Ramos (cell line): ENCODE results near the gene WWP2.

Experiments used
- in situ Hi-C: fragments of 300-500 bp; cut with MboI; formaldehyde crosslinking; loops from one replicate; pipeline ENCODE4 v1.14.3; 2022; ENCODE audit warnings: low sequenced_read_pairs; ENCODE audit not compliant: unreplicated experiment

Gene WWP2

DNA sequence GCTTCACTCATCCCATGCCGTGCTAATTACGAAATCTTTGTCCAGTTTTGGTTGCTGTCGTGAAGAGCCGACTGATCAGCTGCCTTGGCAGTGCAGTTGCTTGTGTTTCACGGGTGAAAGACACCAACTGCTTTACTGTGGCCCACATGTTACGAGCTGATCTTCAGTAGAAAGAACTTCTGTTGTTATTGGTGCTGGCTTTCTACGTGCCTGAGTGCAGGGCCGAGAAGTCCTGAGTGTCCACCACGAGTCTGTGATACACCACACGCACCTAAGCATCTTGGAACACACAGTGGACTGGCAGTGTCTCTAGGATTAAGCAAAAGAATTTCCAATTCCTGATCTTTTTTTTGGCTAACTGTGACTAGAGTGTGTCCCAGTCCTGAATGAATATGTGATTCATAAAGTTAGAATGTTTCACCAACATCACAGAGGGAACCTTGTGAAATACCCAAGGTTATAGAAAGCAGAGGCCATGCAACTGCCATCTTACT lies 118.6 kb downstream of the WWP2 start:
- in situ Hi-C loops: no loop called here

DNA sequence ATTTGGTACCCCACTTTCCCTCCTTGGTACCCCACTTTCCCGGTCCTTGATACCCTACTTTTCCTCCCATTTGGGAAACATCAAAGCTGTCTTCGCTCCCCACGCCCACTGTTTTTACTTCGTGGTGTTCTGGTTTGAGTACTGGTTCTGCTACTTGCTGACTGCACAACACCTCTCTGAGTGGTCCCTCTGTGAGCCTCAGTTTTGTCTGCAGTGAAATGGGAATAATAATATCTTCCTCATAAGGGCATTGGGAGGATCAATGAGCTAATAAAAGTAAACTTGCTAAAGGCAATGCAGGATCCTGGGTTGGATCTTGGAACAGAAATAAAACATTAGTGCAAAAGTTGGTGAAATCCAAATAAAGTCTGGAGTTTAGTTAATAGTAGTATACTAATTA lies 119.0 kb downstream of the WWP2 start:
- in situ Hi-C loops: no loop called here

DNA sequence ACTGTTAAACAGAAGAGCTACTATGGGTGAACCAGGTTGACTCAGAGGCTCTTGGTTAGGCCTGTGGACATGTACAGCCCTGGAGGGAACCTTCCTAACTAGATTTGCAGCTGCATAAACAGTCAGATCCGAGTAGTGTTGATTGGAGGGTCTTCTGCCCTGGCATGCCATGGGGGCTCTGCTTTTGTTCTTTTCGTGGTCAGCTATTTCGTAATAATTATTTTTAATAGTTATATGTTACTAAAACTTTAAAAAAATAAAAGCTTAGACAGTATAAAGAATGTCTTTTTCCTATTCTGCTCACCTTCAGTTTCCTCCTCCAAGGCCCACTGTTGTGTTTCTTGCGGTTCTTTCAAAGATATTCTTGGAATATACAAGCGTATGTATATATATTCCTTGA lies 121.6 kb downstream of the WWP2 start:
- in situ Hi-C loops: no loop called here

DNA sequence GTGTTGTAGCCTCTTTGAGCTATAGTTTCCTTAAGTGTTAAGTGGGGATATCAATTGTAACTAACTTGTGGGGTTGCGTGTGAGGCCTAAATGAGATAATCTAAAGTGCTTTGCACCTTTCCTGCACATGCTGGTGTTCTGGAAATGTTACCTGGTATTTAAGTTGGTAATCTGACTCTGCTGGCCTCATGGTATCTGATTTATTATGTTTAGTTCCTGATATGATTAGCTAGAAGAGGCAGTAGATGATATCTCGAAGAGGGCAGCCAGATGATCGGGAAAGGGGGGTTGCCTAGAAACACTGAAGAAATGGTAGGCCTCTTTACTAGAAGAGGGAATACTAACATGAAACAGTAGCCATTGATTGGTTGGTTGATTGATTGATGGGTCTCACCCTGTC lies 123.6 kb downstream of the WWP2 start:
- in situ Hi-C loops: no loop called here

DNA sequence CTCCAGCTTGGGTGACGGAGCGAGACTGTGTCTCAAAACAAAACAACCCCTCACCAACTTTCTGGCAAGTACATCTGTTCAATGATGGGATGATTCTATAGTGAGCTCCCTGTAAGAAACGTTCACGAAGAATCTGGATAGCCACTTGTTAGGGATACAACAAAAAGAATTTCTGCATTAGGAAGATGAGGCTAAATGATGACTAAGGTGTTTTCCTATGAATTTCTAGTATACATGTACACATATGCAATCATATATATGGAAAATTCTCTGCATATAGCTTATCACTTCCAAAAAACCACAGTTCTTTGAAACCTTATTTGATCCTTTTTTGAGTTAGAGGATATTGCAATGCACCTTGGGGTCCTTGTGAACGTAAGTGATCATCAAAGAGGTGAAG lies 124.6 kb downstream of the WWP2 start:
- in situ Hi-C loops: no loop called here

DNA sequence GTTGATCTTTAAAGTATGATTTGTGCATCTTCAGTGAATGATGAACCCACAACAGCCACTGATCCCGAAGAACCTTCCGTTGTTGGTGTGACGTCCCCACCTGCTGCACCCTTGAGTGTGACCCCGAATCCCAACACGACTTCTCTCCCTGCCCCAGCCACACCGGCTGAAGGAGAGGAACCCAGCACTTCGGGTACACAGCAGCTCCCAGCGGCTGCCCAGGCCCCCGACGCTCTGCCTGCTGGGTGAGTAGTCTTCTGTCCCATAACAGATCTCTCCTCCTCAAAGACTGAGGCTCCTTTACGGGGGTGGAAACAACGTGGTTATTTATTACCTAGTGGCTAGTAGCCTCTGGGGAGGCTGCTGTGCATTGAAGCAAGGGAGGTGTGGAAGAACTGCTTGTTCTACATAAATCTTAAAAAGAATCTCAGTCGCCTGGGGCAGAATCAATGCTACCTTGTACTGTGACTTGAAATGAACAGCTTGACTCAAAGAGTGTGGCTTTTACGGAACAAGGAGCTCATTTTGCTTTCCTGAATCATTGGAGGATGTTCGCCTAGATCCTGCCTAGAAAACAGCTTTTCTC lies 126.0 kb downstream of the WWP2 start:
- in situ Hi-C loops: no loop called here

DNA sequence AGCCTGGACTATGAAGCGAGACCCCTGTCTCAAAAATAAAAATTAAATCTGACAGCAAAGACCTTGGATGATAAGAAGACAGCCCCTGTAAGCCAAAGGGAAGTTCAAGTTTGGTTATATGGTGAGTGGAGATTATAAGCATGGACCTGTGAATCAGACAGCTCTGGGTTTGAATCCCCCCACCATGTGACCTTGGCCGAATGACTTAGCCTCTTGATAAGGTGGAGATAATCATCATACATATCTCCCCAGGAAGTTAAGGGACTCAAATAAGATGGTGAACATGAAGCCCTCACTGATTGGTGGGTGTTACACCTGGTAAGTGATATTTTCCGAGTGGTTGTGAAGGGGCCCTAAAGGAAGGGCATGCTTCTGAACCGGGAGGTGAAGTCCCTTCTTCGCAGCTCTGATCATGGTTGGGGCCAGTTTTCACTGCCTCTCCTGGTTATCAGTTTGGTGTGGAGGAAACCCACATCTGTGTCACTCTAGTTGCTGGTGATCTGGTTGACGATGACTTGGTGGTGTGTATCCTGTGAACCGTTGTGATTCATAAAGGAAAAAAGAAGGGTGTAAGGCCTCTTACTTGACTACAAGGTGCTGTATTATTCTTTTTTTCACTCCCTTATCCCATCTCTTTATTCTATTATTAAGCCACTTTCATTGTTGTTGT lies 127.3 kb downstream of the WWP2 start:
- in situ Hi-C loops: no loop called here

DNA sequence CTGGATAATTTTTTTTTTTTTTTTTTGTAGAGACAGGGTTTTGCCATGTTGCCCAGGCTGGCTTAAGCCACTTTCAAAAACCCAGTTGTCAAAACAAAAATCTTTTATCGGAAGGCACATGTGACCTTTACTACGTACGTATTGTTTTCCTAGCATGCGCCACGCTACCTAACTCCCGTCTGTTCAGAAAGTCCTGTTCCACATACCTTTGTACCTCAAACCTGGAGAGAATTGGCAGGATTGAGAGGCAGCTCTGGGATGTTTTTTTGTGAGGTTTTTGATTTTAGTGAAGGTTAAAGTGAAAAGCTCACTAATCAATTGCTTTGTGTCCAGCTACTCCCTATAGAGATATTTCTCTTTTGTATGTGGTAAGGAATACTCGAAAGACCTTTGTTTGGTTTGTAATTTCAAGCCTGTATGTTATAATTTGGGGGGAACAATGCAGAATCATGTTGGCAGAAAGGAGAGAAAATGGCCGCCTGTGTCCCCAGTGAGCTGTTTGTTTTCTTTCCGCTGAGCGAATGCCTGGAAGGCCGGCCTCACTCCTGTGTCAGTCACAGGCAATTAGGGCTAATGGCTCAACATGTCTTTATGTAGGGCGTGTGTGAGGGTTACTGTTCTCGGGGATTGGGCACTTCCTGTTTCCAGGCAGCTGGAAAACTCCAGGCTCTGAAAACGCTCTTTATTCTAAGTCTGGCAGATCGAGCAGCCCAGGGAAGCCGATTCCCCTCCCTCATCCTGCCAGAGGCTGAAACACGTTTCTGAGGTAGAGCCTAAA lies 128.2 kb downstream of the WWP2 start:
- in situ Hi-C loops: no loop called here

DNA sequence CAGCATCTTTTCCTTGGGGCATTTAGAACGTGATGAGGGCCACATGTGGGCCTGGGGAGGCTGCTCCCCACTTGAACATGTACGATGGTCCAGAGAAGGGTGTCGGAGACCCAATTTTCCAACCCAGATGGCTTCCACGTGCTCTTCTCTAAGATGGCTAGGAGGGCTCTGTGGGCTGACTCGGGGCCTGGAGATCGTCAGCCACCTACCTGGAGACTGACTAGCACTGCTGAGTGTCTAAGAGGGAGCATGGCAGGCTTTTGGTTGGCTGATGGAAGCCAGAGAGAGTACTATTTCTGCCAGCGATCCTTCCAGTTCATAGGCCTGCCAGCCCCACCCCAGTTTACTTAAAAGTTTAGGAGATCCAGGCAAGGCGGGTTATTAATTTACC lies 128.8 kb downstream of the WWP2 start:
- in situ Hi-C loops: no loop called here

DNA sequence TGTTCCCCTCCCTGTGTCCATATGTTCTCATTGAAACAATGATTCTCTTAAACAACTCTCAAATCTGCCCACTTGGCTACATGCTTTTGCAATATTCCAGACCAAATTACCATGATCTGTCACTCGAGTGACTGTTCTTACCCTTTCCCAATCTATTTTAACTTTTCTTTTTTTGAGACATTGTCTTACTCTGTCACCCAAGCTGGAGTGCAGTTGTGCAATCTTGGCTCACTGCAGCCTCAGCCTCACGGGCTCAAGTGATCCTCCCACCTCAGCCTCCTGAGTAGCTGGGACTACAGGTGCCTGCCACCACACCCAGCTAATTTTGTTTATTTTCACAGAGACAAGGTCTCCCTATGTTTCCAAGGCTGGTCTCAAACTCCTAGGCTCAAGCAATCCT lies 130.2 kb downstream of the WWP2 start:
- in situ Hi-C loops: no loop called here

DNA sequence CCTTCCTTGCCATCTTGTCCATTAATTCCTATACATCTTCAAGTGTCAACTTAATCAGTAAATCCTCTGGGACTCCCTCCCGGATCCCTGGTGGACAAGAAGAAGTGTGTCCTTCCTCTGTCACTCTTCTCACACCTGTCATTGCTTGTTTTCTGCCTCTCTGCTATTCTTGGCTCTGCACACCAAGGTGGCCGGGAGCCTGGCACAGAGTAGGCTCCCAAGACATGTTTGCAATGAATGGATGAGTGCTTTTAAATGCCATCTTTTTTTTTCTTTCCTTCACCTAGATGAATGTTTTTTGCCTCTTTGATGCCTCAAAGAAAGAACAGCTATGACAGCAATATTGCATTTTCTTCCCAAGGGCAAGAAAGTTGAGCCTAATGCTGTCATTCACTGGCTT lies 131.0 kb downstream of the WWP2 start:
- in situ Hi-C loops: no loop called here

DNA sequence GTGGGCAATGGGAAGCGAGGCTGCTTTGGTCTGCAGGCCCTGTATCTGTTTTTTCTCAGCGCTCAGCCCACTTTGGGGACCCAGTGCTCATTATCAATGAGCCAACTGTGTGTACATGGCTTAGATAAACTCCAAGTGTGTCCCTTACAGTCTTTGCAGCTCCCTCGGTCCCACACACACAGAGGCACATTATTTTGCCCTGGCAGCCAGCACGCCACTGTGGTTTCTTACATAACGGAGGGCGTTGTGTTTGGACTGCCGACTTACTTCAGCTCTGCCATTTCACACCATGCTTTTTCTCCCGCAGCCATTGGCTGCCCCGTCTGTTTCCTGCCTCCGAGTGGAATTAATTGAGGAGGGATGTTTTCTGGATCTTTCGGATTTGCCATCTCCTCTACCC lies 132.5 kb downstream of the WWP2 start:
- in situ Hi-C loops: no loop called here

DNA sequence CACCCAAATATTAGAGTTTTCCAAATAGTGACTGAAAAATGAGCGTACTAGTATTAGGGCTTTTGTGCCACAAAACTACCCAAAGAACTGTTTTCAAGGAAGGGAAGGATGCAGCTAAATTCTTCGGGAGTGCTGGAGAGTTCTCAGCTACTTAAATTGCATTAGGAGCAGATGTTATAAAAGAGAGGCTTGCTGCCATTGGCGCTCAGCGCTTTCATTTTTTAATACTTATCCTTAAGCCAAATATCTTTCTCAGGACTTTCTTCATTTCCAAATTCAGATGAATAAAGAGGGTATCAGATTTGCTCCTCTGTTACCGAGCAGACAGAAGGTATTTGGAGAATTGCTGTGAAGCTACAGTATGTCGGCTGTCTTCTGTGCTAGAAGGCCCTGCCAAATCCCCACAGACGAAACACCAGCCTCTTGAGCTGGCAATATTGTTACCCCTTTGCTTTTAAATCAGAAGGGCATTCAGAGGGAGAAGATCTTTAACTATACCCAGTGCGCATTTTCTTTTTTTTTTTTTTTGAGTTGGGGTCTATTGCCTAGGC lies 141.8 kb downstream of the WWP2 start:
- in situ Hi-C loops: no loop called here

DNA sequence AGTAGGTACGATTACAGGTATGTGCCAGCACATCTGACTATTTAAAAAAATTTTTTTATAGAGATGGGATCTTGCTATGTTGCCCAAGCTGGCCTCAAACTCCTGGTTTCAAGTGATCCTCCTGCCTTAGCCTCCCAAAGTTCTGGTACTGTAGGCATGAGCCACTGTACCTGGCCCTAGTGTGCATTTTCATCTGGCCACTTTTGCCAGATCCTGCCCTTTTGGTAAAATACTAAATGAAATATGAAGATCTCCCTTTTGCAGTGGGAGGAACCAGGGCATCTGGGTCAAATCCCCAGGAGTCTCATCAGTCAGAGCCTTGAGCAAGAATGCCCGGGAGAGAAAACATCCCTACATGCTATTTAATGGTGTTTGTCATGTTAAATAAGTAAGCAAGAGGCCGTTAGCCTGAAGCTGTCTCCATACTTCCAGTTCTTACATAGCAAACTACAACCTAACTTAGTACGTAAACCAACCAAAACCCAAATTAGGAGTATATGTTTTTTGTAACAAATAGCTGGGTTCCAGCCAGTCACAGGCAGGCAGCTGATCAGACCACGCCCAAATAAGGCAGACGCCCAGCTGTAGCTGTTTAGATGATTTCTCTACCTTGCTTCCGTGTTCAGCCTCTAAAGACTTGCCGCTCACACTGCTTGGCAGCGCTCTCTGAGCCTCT lies 142.5 kb downstream of the WWP2 start:
- in situ Hi-C loops: no loop called here

DNA sequence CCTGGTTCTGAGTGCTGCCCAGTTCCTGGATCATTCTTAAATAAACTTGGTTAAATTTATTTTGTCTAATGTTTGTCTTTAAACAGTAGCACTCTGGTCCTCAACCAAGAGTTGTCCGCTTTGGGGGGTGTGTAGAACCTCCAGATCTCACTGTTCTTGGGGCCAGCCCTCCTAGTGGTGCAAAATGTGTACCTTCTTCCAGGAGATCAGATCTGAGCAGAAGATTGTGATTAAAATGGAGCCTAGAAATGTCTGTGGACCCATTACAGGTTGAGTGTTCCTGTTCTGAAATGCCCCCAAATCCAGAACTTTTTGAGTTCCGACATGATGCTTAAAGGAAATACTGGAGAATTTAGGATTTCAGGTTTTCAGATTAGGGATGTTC lies 143.0 kb downstream of the WWP2 start:
- in situ Hi-C loops: no loop called here

DNA sequence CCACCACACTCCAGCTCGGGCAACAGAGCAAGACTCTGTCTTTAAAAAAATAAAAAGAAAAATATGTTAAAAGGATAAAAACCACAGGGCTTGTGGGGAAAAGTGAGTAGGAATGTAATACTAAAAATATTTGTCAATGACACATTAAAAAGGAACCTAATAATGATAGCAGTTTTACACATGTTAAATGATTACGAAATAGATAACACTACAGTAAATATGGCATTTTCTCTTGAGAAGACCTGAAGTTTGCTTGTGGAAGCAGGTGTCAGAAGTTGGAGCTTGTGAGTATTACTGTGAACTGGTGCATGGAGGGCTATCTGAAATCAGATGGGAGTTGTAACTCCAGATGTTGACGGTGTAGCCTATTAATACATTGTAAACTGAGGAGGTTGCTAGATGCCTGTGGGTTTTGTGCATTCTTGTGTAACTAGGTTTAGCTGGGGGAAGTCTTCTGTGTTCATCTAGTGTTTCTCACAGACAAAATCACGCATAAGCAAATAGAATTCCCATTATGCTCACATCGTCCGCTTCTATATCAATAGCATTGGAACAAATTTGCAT lies 144.8 kb downstream of the WWP2 start:
- in situ Hi-C loops: no loop called here

DNA sequence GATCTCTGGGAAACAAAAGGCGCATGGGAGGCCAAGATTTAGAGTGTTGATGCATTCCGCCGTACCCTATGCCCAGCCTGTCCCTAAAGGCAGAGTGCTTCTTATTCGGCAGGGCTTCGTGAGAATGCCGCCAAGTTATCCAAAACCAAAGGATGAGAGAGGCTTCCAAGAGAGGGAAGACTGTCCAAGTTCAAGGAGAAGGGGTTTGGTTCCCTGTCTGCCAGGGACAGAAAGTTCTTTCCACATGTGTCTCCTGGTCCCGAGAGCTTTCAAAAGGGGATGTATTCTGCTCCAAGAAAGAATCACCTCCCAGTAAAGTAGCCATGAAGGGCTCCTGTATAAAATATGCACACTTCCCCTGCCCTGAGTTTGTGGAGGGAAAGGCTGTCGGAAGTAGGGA lies 146.9 kb downstream of the WWP2 start:
- in situ Hi-C loops: no loop called here

DNA sequence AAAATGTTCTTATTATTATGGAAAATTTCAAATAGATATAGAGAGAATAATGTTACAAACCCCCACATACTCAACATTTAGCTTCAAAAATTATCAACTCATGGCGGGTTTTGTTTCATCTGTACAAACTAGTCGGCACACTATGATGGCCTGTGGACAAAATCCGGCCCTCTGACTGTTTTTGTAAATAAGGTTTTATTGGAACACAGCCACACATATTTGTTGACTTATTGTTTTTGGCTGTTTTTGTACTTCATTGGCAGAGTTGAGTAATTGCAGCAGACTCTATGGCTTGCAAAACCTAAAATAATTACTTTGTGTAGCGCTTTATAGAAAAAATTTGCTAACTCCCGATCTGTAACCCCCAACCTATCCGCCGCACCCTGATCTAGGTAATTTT lies 147.6 kb downstream of the WWP2 start:
- in situ Hi-C loops: no loop called here

DNA sequence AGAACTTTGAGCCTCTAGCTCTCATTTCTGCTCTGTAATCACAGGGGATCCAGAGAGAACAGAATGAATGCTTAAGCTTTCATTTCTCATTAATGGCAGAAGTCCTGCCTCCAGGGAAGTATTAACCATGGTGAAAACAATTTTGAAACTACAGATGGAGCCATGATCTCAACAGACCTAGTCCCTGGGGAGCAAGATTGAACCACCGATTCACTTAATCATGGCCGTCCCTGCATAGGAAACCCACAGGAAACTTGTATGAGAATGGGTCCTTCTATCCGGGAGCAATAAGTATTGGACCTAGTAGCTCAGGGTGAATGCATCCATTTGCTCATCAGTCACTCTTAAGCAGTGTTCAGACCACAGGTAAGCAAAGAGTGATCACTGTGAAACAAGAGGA lies 148.8 kb downstream of the WWP2 start:
- in situ Hi-C loops: no loop called here

DNA sequence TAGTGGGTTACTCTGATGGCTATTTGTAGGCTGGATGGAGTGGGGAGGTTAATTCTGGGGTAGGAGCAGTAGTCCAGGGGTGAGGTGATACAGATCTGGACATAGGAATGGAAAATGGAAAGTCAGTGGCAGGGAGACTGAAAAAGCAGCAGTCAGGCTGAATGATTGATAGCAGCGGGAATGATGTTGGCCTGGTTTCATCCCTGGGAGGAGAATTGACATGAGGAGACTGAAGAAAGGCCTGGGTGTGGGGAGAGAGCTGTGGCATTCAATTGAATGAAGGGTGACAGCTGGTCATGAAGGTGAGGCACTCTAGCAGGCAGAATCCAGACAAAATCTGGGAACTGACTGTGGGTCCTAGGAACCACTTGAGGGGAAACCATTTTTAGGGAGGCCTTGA lies 154.3 kb downstream of the WWP2 start:
- in situ Hi-C loops: no loop called here
